HepG2 (cell line): ENCODE data around the gene ADAMTSL4. TPM values are rescaled to one million over a fixed set of nuclear protein-coding genes. Genes with fewer than 3 reads are reported as not detected.

Experiments used
- ASH2L ChIP-seq: fragments of 300-600, 200-600 bp; sonication (generic); IDR thresholded peaks from 2 replicates; pipeline ENCODE4 v1.7.0; 2017; ENCODE audit warnings: low read depth, mild to moderate bottlenecking, moderate library complexity, mixed read lengths, low read length; ENCODE audit not compliant: insufficient read length
- KDM5B ChIP-seq: sonication (generic); formaldehyde crosslinking; IDR thresholded peaks from 2 replicates; pipeline ENCODE4 v1.4.0; 2020; ENCODE audit warnings: missing genetic modification reagents, mild to moderate bottlenecking, borderline replicate concordance
- NBN ChIP-seq: fragments of 450-650 bp; conservative IDR thresholded peaks from 2 replicates; pipeline ENCODE4 v1.6.1; 2017
- NFIC ChIP-seq: IDR thresholded peaks from 2 replicates; pipeline ENCODE4 v1.6.1; 2012; ENCODE audit warnings: mild to moderate bottlenecking, low read length, inconsistent platforms
- NFKB2 ChIP-seq: sonication (generic); formaldehyde crosslinking; IDR thresholded peaks from 2 replicates; pipeline ENCODE4 v1.4.0; 2020; ENCODE audit warnings: missing genetic modification reagents, borderline replicate concordance
- NONO ChIP-seq, 2 experiments: fragments of 450-650 bp in 1 of 2; sonication (generic) in 1 of 2; formaldehyde crosslinking in 1 of 2; IDR thresholded peaks in 1 of 2; conservative IDR thresholded peaks in 1 of 2; 2 replicates each; pipeline versions ENCODE4 v1.6.1 to v1.8.0; 2017 to 2022; ENCODE audit warnings: mild to moderate bottlenecking in 1 of 2, missing genetic modification reagents in 1 of 2, moderate library complexity in 1 of 2
- NR2C2 ChIP-seq: sonication (generic); formaldehyde crosslinking; IDR thresholded peaks from 2 replicates; pipeline ENCODE4 v1.4.0; 2020; ENCODE audit warnings: missing genetic modification reagents, mild to moderate bottlenecking, moderate library complexity, borderline replicate concordance
- NRL ChIP-seq: sonication (generic); formaldehyde crosslinking; IDR thresholded peaks from 2 replicates; pipeline ENCODE4 v1.5.0; 2020; ENCODE audit warnings: missing genetic modification reagents, mild to moderate bottlenecking, moderate library complexity, borderline replicate concordance
- RARA ChIP-seq: IDR thresholded peaks from 2 replicates; pipeline ENCODE4 v1.6.1; 2016; ENCODE audit warnings: missing genetic modification reagents, missing compliant biosample characterization
- SKIL ChIP-seq: sonication (generic); formaldehyde crosslinking; IDR thresholded peaks from 2 replicates; pipeline ENCODE4 v1.8.0; 2022; ENCODE audit warnings: missing genetic modification reagents, mild to moderate bottlenecking, moderate library complexity, borderline replicate concordance
- SMARCE1 ChIP-seq: fragments of 450-650 bp; IDR thresholded peaks from 2 replicates; pipeline ENCODE4 v1.6.1; 2017; ENCODE audit warnings: borderline replicate concordance
- SUZ12 ChIP-seq: fragments of 150-350 bp; IDR thresholded peaks from 2 replicates; pipeline ENCODE4 v1.6.1; 2014; ENCODE audit warnings: low read depth, low read length
- YEATS4 ChIP-seq: sonication (generic); formaldehyde crosslinking; IDR thresholded peaks from 2 replicates; pipeline ENCODE4 v1.4.0; 2020; ENCODE audit warnings: missing genetic modification reagents, borderline replicate concordance
- ZFX ChIP-seq: sonication (generic); formaldehyde crosslinking; IDR thresholded peaks from 2 replicates; pipeline ENCODE4 v1.4.0; 2020; ENCODE audit warnings: mild to moderate bottlenecking, low read depth, missing genetic modification reagents, moderate library complexity
- ZKSCAN5 ChIP-seq: sonication (generic); formaldehyde crosslinking; IDR thresholded peaks from 2 replicates; pipeline ENCODE4 v1.5.1; 2020; ENCODE audit warnings: mild to moderate bottlenecking, missing genetic modification reagents
- ZNF232 ChIP-seq: sonication (generic); formaldehyde crosslinking; IDR thresholded peaks from 2 replicates; pipeline ENCODE4 v1.4.0; 2020; ENCODE audit warnings: missing genetic modification reagents, borderline replicate concordance
- ZNF350 ChIP-seq: sonication (generic); formaldehyde crosslinking; IDR thresholded peaks from 2 replicates; pipeline ENCODE4 v1.4.0; 2020; ENCODE audit warnings: mild to moderate bottlenecking, low read depth, missing genetic modification reagents, borderline replicate concordance
- ZNF501 ChIP-seq: sonication (generic); formaldehyde crosslinking; IDR thresholded peaks from 2 replicates; pipeline ENCODE4 v1.5.1; 2020; ENCODE audit warnings: mild to moderate bottlenecking, moderate library complexity, missing genetic modification reagents
- ZNF543 ChIP-seq: sonication (generic); formaldehyde crosslinking; IDR thresholded peaks from 2 replicates; pipeline ENCODE4 v1.4.0; 2020; ENCODE audit warnings: mild to moderate bottlenecking, missing genetic modification reagents
- ZNF607 ChIP-seq: sonication (generic); formaldehyde crosslinking; IDR thresholded peaks from 2 replicates; pipeline ENCODE4 v1.5.1; 2020; ENCODE audit warnings: missing genetic modification reagents, mild to moderate bottlenecking, borderline replicate concordance
- polyA plus RNA-seq, 8 experiments: library from polyadenylated mRNA; depleted of rRNA in 3 of 8; stranded (reverse) in 7 of 8; unstranded in 1 of 8; fragments of >200 nt; fragmentation: Illumina TruSeq in 4 of 8; extraction: Trizol in 4 of 8; gene quantifications; 2 replicates each; pipeline versions ENCODE4 v1.2.1 to v1.2.3, GENCODE V29; 2011 to 2016; ENCODE audit warnings: low read depth in 4 of 8, missing spikeins in 1 of 8, mixed read lengths in 1 of 8; ENCODE audit not compliant: insufficient read depth in 1 of 8
- total RNA-seq, 5 experiments: library from RNA; depleted of rRNA; stranded (reverse); fragments of >200 nt; fragmentation: Illumina TruSeq; extraction: Trizol; gene quantifications; 2 replicates each; pipeline ENCODE4 v1.2.3, GENCODE V29; 2016; ENCODE audit warnings: low read depth in 1 of 5
- TF ChIP-seq, protein P1 (sequence below): sonication (generic); formaldehyde crosslinking; IDR thresholded peaks from 2 replicates; pipeline ENCODE4 v1.4.0; 2020; ENCODE audit warnings: missing genetic modification reagents
- TF ChIP-seq, protein P2 (sequence below): sonication (generic); formaldehyde crosslinking; IDR thresholded peaks from 2 replicates; pipeline ENCODE4 v1.4.0; 2020; ENCODE audit warnings: missing genetic modification reagents
- TF ChIP-seq, protein P3 (sequence below): sonication (generic); formaldehyde crosslinking; IDR thresholded peaks from 2 replicates; pipeline ENCODE4 v1.5.0; 2020; ENCODE audit warnings: missing genetic modification reagents

The ADAMTSL4 gene
- total and polyA plus RNA-seq, 2 of the 13 experiments (the other 11 are each of a cell fraction or from before 2014, with no cell fraction given): 3.9 to 16.4 TPM

GRCh38 chr1:150548632-150549495, at the start of gene ADAMTSL4 (continued):
- TF ChIP-seq RARA: peak; percentile 25; the same call in 1 of the 2 replicates
- TF ChIP-seq ZFX (CRISPR knock-in tag): peak; percentile 46
- TF ChIP-seq ZKSCAN5: no peak
- no peak for TF ChIP-seq SMARCE1
- no peak for TF ChIP-seq SUZ12
- peak; percentile 57; the same call in 1 of the 2 replicates for TF ChIP-seq KDM5B (CRISPR knock-in tag)
- TF ChIP-seq ZNF607 (CRISPR knock-in tag): peak; percentile 69; the same call in 1 of the 2 replicates
- TF ChIP-seq ZNF232 (CRISPR knock-in tag): peak; percentile 29; the same call in 1 of the 2 replicates
- TF ChIP-seq, protein P1, sequence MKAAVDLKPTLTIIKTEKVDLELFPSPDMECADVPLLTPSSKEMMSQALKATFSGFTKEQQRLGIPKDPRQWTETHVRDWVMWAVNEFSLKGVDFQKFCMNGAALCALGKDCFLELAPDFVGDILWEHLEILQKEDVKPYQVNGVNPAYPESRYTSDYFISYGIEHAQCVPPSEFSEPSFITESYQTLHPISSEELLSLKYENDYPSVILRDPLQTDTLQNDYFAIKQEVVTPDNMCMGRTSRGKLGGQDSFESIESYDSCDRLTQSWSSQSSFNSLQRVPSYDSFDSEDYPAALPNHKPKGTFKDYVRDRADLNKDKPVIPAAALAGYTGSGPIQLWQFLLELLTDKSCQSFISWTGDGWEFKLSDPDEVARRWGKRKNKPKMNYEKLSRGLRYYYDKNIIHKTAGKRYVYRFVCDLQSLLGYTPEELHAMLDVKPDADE (CRISPR knock-in tag): peak; percentile 48; the same call in 1 of the 2 replicates
- TF ChIP-seq NBN: no peak
- TF ChIP-seq YEATS4 (CRISPR knock-in tag): peak; percentile 67; the same call in 1 of the 2 replicates
- TF ChIP-seq NONO (IDR thresholded peaks at IDR 0.05): no peak
- 0 out of 2 replicates have a peak, but pooled peaks have one; percentile 2 for TF ChIP-seq NONO (CRISPR knock-in tag; conservative IDR thresholded peaks at IDR 0.05)
- no peak for TF ChIP-seq NRL (CRISPR knock-in tag)
- no peak for TF ChIP-seq ZNF543 (CRISPR knock-in tag)
- TF ChIP-seq ZNF501 (CRISPR knock-in tag): peak; percentile 72; the same call in 1 of the 2 replicates
- no peak for TF ChIP-seq NFIC
- TF ChIP-seq ASH2L: peak; percentile 37
- 0 out of 2 replicates have a peak, but pooled peaks have one; percentile 18 for TF ChIP-seq SKIL (CRISPR knock-in tag)
- TF ChIP-seq, protein P2, sequence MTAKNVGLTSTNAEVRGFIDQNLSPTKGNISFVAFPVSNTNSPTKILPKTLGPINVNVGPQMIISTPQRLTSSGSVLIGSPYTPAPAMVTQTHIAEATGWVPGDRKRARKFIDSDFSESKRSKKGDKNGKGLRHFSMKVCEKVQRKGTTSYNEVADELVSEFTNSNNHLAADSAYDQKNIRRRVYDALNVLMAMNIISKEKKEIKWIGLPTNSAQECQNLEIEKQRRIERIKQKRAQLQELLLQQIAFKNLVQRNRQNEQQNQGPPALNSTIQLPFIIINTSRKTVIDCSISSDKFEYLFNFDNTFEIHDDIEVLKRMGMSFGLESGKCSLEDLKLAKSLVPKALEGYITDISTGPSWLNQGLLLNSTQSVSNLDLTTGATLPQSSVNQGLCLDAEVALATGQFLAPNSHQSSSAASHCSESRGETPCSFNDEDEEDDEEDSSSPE: 0 out of 2 replicates have a peak, but pooled peaks have one; percentile 10
- TF ChIP-seq NFKB2: peak; percentile 83; the same call in 1 of the 2 replicates
- TF ChIP-seq NR2C2 (CRISPR knock-in tag): 0 out of 2 replicates have a peak, but pooled peaks have one; percentile 5
- no peak for TF ChIP-seq ZNF350
- TF ChIP-seq, protein P3, sequence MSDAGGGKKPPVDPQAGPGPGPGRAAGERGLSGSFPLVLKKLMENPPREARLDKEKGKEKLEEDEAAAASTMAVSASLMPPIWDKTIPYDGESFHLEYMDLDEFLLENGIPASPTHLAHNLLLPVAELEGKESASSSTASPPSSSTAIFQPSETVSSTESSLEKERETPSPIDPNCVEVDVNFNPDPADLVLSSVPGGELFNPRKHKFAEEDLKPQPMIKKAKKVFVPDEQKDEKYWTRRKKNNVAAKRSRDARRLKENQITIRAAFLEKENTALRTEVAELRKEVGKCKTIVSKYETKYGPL (CRISPR knock-in tag): no peak
